DOHH2 (cell line): ENCODE results near the gene ASCL1.

ENCODE experiments used
- EZH2phosphoT487 ChIP-seq: fragments of 200-600 bp; sonication (generic); IDR thresholded peaks from 2 replicates; pipeline ENCODE4 v1.6.1; 2017; ENCODE audit warnings: borderline replicate concordance, mild to moderate bottlenecking, antibody characterized with exemption, low read length, moderate library complexity, mixed read lengths
- TF ChIP-seq, protein P1 (sequence below): fragments of 200-600 bp; sonication (generic); IDR thresholded peaks from one replicate; pipeline ENCODE4 v1.5.1; 2014; ENCODE audit warnings: antibody characterized with exemption, mild to moderate bottlenecking, low read depth, low read length; ENCODE audit not compliant: poor library complexity, severe bottlenecking

DNA sequence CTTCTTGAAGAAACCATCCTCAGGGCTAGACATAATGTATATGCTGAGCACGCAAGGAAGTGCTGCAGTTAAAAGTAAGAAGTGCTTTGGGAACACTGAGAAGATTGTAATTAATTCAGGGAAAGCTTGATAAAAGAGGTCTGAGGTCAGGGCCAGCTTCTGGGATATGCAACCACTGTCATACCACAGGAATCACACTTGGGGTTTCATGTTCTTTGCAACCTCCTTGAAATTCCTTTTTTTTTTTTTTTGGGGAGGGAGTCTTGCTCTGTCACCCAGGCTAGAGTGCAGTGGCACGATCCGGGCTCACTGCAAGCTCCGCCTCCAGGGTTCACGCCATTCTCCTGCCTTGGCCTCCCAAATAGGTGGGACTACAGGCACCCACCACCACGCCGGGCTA, 47.3 kb upstream of the ASCL1 start:
- TF ChIP-seq, protein P1, sequence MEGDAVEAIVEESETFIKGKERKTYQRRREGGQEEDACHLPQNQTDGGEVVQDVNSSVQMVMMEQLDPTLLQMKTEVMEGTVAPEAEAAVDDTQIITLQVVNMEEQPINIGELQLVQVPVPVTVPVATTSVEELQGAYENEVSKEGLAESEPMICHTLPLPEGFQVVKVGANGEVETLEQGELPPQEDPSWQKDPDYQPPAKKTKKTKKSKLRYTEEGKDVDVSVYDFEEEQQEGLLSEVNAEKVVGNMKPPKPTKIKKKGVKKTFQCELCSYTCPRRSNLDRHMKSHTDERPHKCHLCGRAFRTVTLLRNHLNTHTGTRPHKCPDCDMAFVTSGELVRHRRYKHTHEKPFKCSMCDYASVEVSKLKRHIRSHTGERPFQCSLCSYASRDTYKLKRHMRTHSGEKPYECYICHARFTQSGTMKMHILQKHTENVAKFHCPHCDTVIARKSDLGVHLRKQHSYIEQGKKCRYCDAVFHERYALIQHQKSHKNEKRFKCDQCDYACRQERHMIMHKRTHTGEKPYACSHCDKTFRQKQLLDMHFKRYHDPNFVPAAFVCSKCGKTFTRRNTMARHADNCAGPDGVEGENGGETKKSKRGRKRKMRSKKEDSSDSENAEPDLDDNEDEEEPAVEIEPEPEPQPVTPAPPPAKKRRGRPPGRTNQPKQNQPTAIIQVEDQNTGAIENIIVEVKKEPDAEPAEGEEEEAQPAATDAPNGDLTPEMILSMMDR = no peak
- TF ChIP-seq EZH2phosphoT487 = no peak
